WTC11 (cell line): ENCODE results near the gene ZGPAT. TPM values are rescaled to one million over a fixed set of nuclear protein-coding genes. Genes with fewer than 3 reads are reported as not detected.

Experiments used
- ATAC-seq: fragments of 200-7000 bp; cut with Tn5 transposase; 2 replicates; pipeline ENCODE4 v1.10.0; 2021; ENCODE audit warnings: mild to moderate bottlenecking, moderate library complexity
- CTCF ChIA-PET: fragments of 300-600 bp; sonication (Branson Sonifier 250); formaldehyde crosslinking; loops from one replicate; lab custom pipeline; 2021; ENCODE audit warnings: antibody characterized with exemption; lab: Charles Lee
- POLR2A ChIA-PET: fragments of 350-600 bp; sonication (Branson Sonifier 250); formaldehyde crosslinking; loops from one replicate; lab custom pipeline; 2021; ENCODE audit warnings: antibody characterized with exemption; lab: Charles Lee
- DNase-seq: peaks from one replicate; pipeline ENCODE4 v3.0.0; 2021; ENCODE audit warnings: low spot score
- H3K27ac Mint-ChIP-seq: 2 replicates; pipeline ENCODE4 v1.8.0; 2021; ENCODE audit warnings: mixed read lengths
- H3K27me3 Mint-ChIP-seq: 2 replicates; pipeline ENCODE4 v1.8.0; 2021; ENCODE audit warnings: low read depth, mild to moderate bottlenecking, moderate library complexity, mixed read lengths
- H3K36me3 Mint-ChIP-seq: 2 replicates; pipeline ENCODE4 v1.8.0; 2021; ENCODE audit warnings: mixed read lengths
- H3K4me1 Mint-ChIP-seq: 2 replicates; pipeline ENCODE4 v1.8.0; 2022; ENCODE audit warnings: mixed read lengths
- H3K4me3 Mint-ChIP-seq: 2 replicates; pipeline ENCODE4 v1.8.0; 2021; ENCODE audit warnings: mild to moderate bottlenecking, moderate library complexity, mixed read lengths
- H3K9me3 Mint-ChIP-seq: 2 replicates; pipeline ENCODE4 v1.8.0; 2021; ENCODE audit warnings: mixed read lengths
- ESRRA ChIP-seq: sonication (generic); formaldehyde crosslinking; IDR thresholded peaks from 2 replicates; pipeline ENCODE4 v1.8.1; 2022; ENCODE audit warnings: mild to moderate bottlenecking, missing genetic modification reagents, borderline replicate concordance
- FOXJ3 ChIP-seq: sonication (generic); formaldehyde crosslinking; IDR thresholded peaks from 2 replicates; pipeline ENCODE4 v1.9.0; 2021; ENCODE audit warnings: missing genetic modification reagents, mild to moderate bottlenecking, borderline replicate concordance
- FOXK1 ChIP-seq: sonication (generic); formaldehyde crosslinking; IDR thresholded peaks from 2 replicates; pipeline ENCODE4 v1.8.0; 2022; ENCODE audit warnings: mild to moderate bottlenecking, moderate library complexity, missing genetic modification reagents
- FOXP1 ChIP-seq: sonication (generic); formaldehyde crosslinking; IDR thresholded peaks from 2 replicates; pipeline ENCODE4 v1.8.0; 2022; ENCODE audit warnings: missing genetic modification reagents, mild to moderate bottlenecking, moderate library complexity, borderline replicate concordance
- GABPB1 ChIP-seq: sonication (generic); formaldehyde crosslinking; IDR thresholded peaks from 2 replicates; pipeline ENCODE4 v1.8.1; 2023; ENCODE audit warnings: mild to moderate bottlenecking, missing genetic modification reagents
- MXD4 ChIP-seq: fragments of 250-450 bp; sonication (Bioruptor Pico); IDR thresholded peaks from 2 replicates; pipeline ENCODE4 v1.8.0; 2021; ENCODE audit warnings: mild to moderate bottlenecking, moderate library complexity, borderline replicate concordance
- MYBL2 ChIP-seq: sonication (generic); formaldehyde crosslinking; IDR thresholded peaks from 2 replicates; pipeline ENCODE4 v1.8.1; 2023; ENCODE audit warnings: mild to moderate bottlenecking, moderate library complexity, missing genetic modification reagents
- NFATC4 ChIP-seq: fragments of 250-450 bp; sonication (Bioruptor Pico); IDR thresholded peaks from 2 replicates; pipeline ENCODE4 v1.9.0; 2021; ENCODE audit warnings: mild to moderate bottlenecking
- NR3C1 ChIP-seq: sonication (generic); formaldehyde crosslinking; conservative IDR thresholded peaks from 2 replicates; pipeline ENCODE4 v1.8.1; 2023; ENCODE audit warnings: low read depth, mild to moderate bottlenecking, missing genetic modification reagents
- PRRX2 ChIP-seq: fragments of 250-450 bp; sonication (Bioruptor Pico); IDR thresholded peaks from 2 replicates; pipeline ENCODE4 v1.8.0; 2021; ENCODE audit warnings: mild to moderate bottlenecking
- TEAD1 ChIP-seq: sonication (generic); formaldehyde crosslinking; IDR thresholded peaks from 2 replicates; pipeline ENCODE4 v1.8.0; 2022; ENCODE audit warnings: mild to moderate bottlenecking, missing genetic modification reagents
- ZNF219 ChIP-seq: sonication (generic); formaldehyde crosslinking; IDR thresholded peaks from 2 replicates; pipeline ENCODE4 v1.8.0; 2023; ENCODE audit warnings: missing genetic modification reagents, mild to moderate bottlenecking, borderline replicate concordance
- ZNF232 ChIP-seq: sonication (generic); formaldehyde crosslinking; IDR thresholded peaks from 2 replicates; pipeline ENCODE4 v1.8.0; 2022; ENCODE audit warnings: mild to moderate bottlenecking, missing genetic modification reagents
- ZNF317 ChIP-seq: sonication (generic); formaldehyde crosslinking; IDR thresholded peaks from 2 replicates; pipeline ENCODE4 v1.8.1; 2023; ENCODE audit warnings: low read depth, mild to moderate bottlenecking, moderate library complexity, missing genetic modification reagents, borderline replicate concordance
- ZNF423 ChIP-seq: fragments of 250-450 bp; sonication (Bioruptor Pico); IDR thresholded peaks from 2 replicates; pipeline ENCODE4 v2.1.2; 2022; ENCODE audit warnings: mild to moderate bottlenecking, moderate library complexity
- total RNA-seq: library from RNA; stranded (reverse); gene quantifications from 3 replicates; pipeline ENCODE4 v1.2.3, GENCODE V29; 2021
- TF ChIP-seq, protein P1 (sequence below): fragments of 250-450 bp; sonication (Bioruptor Pico); IDR thresholded peaks from 2 replicates; pipeline ENCODE4 v1.9.0; 2021; ENCODE audit warnings: mild to moderate bottlenecking, borderline replicate concordance
- TF ChIP-seq, protein P2 (sequence below): fragments of 250-450 bp; sonication (Bioruptor Pico); IDR thresholded peaks from 2 replicates; pipeline ENCODE4 v2.1.2; 2022; ENCODE audit warnings: mild to moderate bottlenecking, moderate library complexity
- TF ChIP-seq, protein P3 (sequence below): sonication (generic); formaldehyde crosslinking; IDR thresholded peaks from 2 replicates; pipeline ENCODE4 v1.8.1; 2023; ENCODE audit warnings: mild to moderate bottlenecking, missing genetic modification reagents, moderate library complexity
- TF ChIP-seq, protein P4 (sequence below): sonication (generic); formaldehyde crosslinking; IDR thresholded peaks from 2 replicates; pipeline ENCODE4 v1.8.0; 2022; ENCODE audit warnings: mild to moderate bottlenecking, missing genetic modification reagents
- TF ChIP-seq, protein P5 (sequence below): sonication (generic); formaldehyde crosslinking; IDR thresholded peaks from 2 replicates; pipeline ENCODE4 v1.8.1; 2023; ENCODE audit warnings: mild to moderate bottlenecking, missing genetic modification reagents
- TF ChIP-seq, protein P6 (sequence below): sonication (generic); formaldehyde crosslinking; IDR thresholded peaks from 2 replicates; pipeline ENCODE4 v1.8.1; 2022; ENCODE audit warnings: mild to moderate bottlenecking, moderate library complexity, missing genetic modification reagents
- TF ChIP-seq, protein P7 (sequence below): sonication (generic); formaldehyde crosslinking; IDR thresholded peaks from 2 replicates; pipeline ENCODE4 v1.8.0; 2022; ENCODE audit warnings: mild to moderate bottlenecking, missing genetic modification reagents

ZGPAT gene
- total RNA-seq, 1 experiment from 2014 or later = 28.3 TPM

DNA sequence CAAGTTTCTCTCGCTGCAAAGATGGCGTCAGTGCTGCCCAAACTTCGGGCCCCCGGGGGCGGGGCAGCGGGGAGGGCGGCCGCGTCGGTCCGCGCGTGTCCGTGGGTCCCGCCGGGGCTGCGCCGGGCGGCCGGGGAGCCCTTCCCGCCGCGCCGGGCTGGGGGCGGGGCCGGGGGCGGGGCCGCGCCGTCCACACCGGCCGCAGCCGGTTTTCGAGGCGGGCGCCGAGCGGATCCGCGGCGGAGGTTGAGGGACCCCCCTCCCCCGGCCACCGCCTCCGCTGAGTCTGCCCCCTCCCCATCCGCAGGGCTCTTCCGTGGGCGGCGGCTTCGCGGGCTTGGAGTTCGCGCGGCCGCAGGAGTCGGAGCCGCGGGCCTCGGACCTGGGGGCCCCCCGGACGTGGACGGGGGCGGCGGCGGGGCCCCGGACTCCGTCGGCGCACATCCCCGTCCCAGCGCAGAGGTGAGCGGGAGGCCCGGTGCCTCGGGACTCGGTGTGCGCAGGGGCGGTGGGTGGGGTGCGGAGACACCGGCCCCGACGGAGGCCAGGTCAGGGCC, 32.3 kb downstream of the ZGPAT start:
- TF ChIP-seq, protein P1, sequence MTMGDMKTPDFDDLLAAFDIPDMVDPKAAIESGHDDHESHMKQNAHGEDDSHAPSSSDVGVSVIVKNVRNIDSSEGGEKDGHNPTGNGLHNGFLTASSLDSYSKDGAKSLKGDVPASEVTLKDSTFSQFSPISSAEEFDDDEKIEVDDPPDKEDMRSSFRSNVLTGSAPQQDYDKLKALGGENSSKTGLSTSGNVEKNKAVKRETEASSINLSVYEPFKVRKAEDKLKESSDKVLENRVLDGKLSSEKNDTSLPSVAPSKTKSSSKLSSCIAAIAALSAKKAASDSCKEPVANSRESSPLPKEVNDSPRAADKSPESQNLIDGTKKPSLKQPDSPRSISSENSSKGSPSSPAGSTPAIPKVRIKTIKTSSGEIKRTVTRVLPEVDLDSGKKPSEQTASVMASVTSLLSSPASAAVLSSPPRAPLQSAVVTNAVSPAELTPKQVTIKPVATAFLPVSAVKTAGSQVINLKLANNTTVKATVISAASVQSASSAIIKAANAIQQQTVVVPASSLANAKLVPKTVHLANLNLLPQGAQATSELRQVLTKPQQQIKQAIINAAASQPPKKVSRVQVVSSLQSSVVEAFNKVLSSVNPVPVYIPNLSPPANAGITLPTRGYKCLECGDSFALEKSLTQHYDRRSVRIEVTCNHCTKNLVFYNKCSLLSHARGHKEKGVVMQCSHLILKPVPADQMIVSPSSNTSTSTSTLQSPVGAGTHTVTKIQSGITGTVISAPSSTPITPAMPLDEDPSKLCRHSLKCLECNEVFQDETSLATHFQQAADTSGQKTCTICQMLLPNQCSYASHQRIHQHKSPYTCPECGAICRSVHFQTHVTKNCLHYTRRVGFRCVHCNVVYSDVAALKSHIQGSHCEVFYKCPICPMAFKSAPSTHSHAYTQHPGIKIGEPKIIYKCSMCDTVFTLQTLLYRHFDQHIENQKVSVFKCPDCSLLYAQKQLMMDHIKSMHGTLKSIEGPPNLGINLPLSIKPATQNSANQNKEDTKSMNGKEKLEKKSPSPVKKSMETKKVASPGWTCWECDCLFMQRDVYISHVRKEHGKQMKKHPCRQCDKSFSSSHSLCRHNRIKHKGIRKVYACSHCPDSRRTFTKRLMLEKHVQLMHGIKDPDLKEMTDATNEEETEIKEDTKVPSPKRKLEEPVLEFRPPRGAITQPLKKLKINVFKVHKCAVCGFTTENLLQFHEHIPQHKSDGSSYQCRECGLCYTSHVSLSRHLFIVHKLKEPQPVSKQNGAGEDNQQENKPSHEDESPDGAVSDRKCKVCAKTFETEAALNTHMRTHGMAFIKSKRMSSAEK (CRISPR knock-in tag) = no peak
- TF ChIP-seq, protein P2, sequence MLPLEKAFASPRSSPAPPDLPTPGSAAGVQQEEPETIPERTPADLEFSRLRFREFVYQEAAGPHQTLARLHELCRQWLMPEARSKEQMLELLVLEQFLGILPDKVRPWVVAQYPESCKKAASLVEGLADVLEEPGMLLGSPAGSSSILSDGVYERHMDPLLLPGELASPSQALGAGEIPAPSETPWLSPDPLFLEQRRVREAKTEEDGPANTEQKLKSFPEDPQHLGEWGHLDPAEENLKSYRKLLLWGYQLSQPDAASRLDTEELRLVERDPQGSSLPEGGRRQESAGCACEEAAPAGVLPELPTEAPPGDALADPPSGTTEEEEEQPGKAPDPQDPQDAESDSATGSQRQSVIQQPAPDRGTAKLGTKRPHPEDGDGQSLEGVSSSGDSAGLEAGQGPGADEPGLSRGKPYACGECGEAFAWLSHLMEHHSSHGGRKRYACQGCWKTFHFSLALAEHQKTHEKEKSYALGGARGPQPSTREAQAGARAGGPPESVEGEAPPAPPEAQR (CRISPR knock-in tag) = no peak
- TF ChIP-seq, all 79 proteins: peak for 0
- peak overlapping the region; percentile 60 for H3K4me3 Mint-ChIP-seq
- H3K27ac Mint-ChIP-seq = no peak overlapping the region
- 0 out of 2 replicates have a peak, but pooled peaks cover 3% of the 10 kb centered on the region for H3K36me3 Mint-ChIP-seq
- H3K4me1 Mint-ChIP-seq = no peaks in the 10 kb centered on the region
- CTCF ChIA-PET = interaction anchor here (0.7 to 2.1 kb wide), 17 partner anchors 10 to 343 kb away, joined by 3 to 33 read pairs (median 7); partner anchors contain the start of genes ARFRP1, HELZ2, PRPF6 and PTK6
- H3K27me3 Mint-ChIP-seq = no peaks in the 10 kb centered on the region
- peak; percentile 60 for DNase-seq
- no peaks in the 10 kb centered on the region for H3K9me3 Mint-ChIP-seq
- POLR2A ChIA-PET = interaction anchor here (1.0 to 1.5 kb wide), 3 partner anchors 116 to 880 kb away, joined by 3 to 8 read pairs (median 4); partner anchors contain the start of gene TPD52L2
- no peak; the same call in 1 of the 2 replicates for ATAC-seq

DNA sequence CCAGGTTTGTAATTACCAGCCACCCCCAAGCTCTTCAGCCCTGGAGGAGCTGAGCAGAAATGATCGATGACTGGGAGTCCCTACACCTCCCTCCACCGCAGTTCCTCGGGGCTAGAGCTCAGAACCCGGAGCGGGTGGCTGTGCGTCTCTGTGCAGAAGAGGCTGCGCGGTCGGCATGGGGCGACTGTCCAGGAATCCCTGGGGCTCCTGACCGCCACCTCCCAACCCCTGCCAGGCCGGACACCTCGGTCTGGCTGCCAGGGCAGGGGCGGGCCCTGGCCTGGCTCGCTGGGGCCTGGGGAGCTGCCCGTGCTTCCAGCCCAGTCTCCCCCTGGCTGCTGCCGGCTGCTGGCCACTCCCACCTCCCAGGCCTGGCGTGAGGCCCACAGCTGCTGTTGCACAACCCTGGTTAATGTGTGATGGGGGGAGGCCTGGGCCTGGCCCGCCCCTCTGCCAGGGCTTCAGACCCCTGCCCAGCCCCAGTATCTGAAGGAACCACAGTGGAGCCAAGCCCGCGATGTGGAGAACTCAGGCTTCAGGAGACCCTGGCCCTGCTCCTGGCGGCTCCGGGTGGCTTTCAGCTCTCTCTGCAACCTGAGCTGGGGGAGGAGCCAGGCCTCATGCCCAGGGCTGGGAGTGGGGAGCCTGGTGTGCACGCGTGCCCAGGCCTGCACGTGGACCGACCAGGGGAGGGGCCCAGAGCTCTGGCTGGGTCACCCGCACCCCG, 33.0 kb downstream of the ZGPAT start:
- ATAC-seq (peak; percentile 42), DNase-seq (peak; percentile 75)
- Mint-ChIP-seq H3K9me3 (no peaks in the 10 kb centered on the region), H3K27me3 (no peaks in the 10 kb centered on the region), H3K36me3 (0 out of 2 replicates have a peak, but pooled peaks cover 3% of the 10 kb centered on the region), H3K4me1 (no peaks in the 10 kb centered on the region), H3K27ac (no peak overlapping the region), H3K4me3 (peak overlapping the region; percentile 60)
- CTCF ChIA-PET = interaction anchor here (0.7 to 2.1 kb wide), 19 partner anchors 9 to 343 kb away, joined by 3 to 33 read pairs (median 6); partner anchors contain the start of genes ARFRP1, HELZ2, PRPF6 and PTK6
- POLR2A ChIA-PET = interaction anchor here (1.0 to 1.5 kb wide), 4 partner anchors 33 to 881 kb away, joined by 3 to 8 read pairs (median 4); partner anchors contain the start of genes ARFRP1, TPD52L2 and ZGPAT
- TF ChIP-seq, protein P3, sequence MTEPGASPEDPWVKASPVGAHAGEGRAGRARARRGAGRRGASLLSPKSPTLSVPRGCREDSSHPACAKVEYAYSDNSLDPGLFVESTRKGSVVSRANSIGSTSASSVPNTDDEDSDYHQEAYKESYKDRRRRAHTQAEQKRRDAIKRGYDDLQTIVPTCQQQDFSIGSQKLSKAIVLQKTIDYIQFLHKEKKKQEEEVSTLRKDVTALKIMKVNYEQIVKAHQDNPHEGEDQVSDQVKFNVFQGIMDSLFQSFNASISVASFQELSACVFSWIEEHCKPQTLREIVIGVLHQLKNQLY (CRISPR knock-in tag) = no peak
- TF ChIP-seq PRRX2 (no peak), MYBL2 (CRISPR knock-in tag) (peak; percentile 17; the same call in 1 of the 2 replicates), ZNF423 (CRISPR knock-in tag) (no peak), TEAD1 (CRISPR knock-in tag) (no peak), FOXK1 (peak; percentile 69), FOXJ3 (CRISPR knock-in tag) (no peak), MXD4 (CRISPR knock-in tag) (no peak), ZNF219 (no peak), ESRRA (no peak), ZNF317 (CRISPR knock-in tag) (no peak), ZNF232 (CRISPR knock-in tag) (0 out of 2 replicates have a peak, but pooled peaks have one; percentile 9), NR3C1 (no peak), NFATC4 (CRISPR knock-in tag) (no peak), FOXP1 (0 out of 2 replicates have a peak, but pooled peaks have one; percentile 62), GABPB1 (CRISPR knock-in tag) (peak; percentile 83)
- TF ChIP-seq, protein P4, sequence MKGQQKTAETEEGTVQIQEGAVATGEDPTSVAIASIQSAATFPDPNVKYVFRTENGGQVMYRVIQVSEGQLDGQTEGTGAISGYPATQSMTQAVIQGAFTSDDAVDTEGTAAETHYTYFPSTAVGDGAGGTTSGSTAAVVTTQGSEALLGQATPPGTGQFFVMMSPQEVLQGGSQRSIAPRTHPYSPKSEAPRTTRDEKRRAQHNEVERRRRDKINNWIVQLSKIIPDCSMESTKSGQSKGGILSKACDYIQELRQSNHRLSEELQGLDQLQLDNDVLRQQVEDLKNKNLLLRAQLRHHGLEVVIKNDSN = no peak
- TF ChIP-seq, protein P5, sequence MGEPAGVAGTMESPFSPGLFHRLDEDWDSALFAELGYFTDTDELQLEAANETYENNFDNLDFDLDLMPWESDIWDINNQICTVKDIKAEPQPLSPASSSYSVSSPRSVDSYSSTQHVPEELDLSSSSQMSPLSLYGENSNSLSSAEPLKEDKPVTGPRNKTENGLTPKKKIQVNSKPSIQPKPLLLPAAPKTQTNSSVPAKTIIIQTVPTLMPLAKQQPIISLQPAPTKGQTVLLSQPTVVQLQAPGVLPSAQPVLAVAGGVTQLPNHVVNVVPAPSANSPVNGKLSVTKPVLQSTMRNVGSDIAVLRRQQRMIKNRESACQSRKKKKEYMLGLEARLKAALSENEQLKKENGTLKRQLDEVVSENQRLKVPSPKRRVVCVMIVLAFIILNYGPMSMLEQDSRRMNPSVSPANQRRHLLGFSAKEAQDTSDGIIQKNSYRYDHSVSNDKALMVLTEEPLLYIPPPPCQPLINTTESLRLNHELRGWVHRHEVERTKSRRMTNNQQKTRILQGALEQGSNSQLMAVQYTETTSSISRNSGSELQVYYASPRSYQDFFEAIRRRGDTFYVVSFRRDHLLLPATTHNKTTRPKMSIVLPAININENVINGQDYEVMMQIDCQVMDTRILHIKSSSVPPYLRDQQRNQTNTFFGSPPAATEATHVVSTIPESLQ (CRISPR knock-in tag) = no peak
- TF ChIP-seq, protein P6, sequence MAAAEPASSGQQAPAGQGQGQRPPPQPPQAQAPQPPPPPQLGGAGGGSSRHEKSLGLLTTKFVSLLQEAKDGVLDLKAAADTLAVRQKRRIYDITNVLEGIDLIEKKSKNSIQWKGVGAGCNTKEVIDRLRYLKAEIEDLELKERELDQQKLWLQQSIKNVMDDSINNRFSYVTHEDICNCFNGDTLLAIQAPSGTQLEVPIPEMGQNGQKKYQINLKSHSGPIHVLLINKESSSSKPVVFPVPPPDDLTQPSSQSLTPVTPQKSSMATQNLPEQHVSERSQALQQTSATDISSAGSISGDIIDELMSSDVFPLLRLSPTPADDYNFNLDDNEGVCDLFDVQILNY = peak; percentile 50; the same call in 1 of the 2 replicates
- TF ChIP-seq, protein P7, sequence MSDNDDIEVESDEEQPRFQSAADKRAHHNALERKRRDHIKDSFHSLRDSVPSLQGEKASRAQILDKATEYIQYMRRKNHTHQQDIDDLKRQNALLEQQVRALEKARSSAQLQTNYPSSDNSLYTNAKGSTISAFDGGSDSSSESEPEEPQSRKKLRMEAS (CRISPR knock-in tag) = no peak
